ELR (cell line): ENCODE measurements around the gene PYCR2.
A peak's percentile ranks its signal among the peaks of the same experiment; 100 is the strongest.

Experiments
- DNase-seq: peaks from one replicate; pipeline ENCODE4 v3.0.0-alpha.2; 2015; ENCODE audit warnings: low read depth

PYCR2 gene

DNA sequence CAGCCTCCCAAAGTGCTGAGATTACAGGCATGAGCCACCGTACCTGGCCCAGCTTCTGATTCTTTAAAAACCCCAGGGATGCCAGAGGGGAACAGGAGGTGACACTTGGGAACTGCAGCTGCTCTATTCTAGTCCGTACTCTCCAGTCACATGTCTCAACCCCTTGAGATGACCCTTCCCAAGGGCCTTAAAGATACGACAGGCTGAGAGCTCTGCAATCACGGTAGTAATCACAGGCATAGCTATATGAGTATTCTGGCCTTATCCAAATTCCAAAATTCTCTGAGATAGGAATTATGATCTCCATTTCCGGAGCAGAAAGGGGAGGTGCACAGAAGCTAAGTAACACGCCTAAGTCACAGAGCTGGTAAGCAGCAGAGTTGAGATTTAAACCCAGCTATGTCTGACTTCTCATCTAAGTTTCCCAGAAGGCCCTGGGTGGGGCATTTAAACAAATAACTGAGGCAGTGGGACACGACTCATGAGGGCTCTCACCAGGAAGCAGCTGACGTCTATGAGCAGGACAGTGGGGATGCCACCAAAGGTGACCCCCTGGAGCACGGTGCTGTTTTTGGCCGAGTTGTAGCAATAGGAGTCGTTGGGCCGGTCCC, 47.0 kb downstream of the PYCR2 start:
- DNase-seq, result no peak

DNA sequence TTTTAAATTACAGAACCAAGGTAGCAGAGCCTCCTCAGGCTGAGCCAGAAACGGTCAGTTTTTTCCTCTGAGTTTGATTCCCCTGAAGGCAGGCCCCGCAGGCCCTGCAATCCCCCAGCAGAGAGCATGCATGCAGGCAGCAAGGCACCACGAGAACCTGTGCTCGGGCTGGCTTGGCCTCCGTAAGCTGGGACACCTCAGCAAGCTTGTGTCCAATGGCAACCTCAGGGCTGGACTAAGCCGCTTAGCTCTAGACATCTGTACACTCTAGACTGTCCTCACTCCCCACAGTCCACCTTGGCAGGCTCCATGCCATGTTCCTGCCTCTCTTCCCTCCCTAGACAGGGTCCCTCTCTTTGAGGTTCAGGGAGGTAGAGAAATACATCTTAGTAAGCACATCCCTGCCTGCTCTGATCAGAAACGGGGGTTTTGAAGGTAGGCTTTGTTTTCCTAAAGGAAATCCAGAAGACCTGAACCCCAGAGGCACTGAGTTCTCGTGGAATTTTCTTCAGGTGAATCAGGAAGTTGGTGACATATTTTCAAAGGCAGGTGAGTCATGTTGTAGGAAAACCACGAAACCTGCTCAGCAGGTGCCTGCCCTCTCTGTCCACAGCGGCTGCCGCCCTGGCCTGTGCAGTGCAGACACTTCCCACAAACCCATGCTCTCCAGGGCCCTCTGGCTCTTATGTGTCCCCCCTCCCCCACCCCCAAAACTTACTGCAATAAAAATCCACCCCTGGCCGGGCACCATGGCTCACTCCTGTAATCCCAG, 48.8 kb downstream of the PYCR2 start:
- DNase-seq, result peak; percentile 29

DNA sequence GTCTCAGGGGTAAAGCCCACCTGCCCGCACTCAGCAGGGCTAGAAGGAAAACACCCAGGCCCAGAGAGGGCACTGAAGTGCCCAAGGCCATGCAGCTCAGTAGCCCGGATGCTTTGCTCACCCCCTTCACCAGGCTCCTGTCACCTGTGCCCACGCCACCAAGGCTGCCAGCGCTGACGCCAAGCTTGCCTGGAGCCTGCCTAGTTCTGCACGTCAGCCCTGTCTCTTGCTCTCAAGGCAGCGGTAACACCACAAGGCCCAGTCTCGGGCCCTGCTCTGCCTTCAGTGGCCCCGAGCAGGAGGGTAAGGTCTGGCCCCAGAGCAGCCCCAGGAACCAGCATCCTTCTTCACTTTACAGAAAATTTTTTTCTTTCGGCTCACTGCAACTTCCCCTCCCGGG, 49.6 kb downstream of the PYCR2 start:
- no peak for DNase-seq

DNA sequence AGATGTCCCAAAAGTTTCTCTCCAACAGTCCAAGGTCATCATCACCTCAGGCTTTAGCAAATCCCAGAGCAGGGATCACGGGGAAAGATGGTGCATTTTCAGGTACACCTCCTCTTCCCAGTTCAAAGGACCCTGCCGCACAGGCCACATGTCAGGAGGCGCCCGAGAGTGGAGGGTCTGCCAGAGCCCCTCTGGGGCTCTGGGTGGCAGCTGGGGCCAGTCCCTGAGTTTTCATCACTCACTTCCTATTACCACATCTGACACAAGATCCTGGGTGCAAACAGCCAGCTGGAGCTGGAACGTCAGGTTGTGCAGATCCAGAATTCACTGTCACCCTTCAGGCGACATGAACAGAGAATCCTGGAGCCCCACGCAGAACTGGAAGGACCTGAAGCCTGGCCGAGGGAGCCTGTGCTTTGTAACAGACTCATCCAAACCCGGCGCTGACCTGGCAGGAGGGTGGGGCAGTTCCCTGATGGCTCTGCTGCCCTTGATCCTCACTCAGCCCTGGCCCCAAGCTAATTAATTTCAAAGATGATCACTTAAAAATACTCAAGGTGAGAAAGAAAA, 50.7 kb downstream of the PYCR2 start:
- DNase-seq, result no peak

DNA sequence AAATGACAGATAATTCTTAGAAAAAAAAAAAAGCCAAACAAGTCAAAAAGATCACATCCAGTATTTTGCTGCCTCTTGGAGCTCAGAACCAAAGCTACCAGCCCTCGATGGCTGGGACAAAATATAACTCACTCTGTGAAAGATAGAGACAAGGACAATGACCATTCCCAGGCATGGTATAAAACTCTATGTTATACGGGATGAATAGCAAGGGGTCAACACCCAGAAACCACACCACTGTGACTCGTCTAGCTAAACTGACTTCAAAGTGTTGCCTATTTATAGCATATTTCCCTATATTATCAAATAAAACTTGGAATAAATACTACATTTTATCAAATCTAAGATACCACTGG, 52.0 kb downstream of the PYCR2 start:
- DNase-seq, result no peak

DNA sequence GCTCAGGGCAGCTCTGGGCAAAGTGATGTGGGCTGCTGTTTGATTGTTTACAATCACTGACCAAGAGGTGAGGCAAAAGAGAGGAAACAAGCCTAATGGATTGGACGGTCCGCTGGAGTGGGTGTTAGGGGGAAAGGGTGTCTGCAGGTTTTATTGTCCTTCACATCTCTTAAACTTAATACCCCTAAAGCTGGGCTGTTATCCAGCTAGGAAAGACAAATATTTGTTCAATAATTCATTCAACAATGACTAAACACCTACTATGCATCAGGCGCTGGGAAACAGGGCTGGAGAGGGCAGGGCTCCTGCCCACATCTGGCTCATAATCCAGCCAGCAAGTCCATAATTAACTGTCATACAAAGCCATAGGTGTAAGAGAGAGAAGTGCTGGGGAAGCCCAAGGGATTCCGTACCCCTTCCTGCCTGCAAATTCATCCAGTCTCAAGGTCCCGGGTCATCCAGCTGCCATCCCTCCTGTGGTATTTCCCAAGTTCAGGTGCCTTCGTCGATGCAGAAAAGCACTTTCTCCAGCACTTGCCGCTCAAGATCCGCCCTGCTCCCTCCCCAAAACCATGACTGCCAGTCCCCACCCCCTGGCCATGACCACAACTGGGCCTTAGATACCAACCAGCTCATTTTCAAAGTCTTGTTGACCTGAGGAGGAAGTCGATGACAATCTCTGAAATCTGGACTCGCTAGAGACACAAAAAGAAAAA, 52.5 kb downstream of the PYCR2 start:
- peak; percentile 22 for DNase-seq

DNA sequence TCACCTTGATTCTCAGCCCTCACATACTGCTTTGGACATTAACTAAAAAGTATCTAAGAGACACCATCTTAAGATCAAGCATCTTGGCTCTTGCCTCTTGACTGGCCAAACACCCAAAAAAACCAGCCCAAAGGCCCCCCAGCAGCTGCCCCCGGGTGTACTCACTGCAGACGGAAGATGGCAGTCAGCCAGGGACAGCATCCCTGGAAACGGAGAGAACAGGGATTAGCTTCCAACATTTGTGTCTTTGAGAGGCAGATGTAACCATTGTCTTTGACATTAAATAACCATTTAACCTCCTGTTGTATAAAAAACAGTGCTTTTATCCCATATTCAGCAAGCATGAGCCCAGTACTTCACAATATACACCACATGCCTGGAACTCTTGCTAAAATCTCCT, 53.1 kb downstream of the PYCR2 start:
- no peak for DNase-seq
